ENCODE data around the gene KIAA0930. TPM values are rescaled to one million over a fixed set of nuclear protein-coding genes. Genes with fewer than 3 reads are reported as not detected.
A peak's percentile ranks its signal among the peaks of the same experiment; 100 is the strongest.

Gene KIAA0930
- polyA plus RNA-seq, 2 donors: 21.7 to 29.0 TPM

GRCh38 chr22:45238076-45238956 lies 2.4 kb downstream of the KIAA0930 start:
- H3K4me1 ChIP-seq (ENCODE audit: control insufficient read depth in 2 of 2, insufficient read depth in 2 of 2, low read length in 1 of 2): peaks cover 7 to 23% of the 10 kb centered on the region in 2 donors

GRCh38 chr22:45237065-45237990 lies 3.4 kb downstream of the KIAA0930 start:
- H3K9me3 ChIP-seq (ENCODE audit: control insufficient read depth in 2 of 2, insufficient read depth in 1 of 2, low read depth in 1 of 2, low read length in 1 of 2): no peaks in the 10 kb centered on the region
- H3K4me1 ChIP-seq (ENCODE audit: control insufficient read depth in 2 of 2, insufficient read depth in 2 of 2, low read length in 1 of 2): peaks cover 7 to 23% of the 10 kb centered on the region in 2 donors
- WGBS, 2 donors: 87 to 88% methylated on average over 15 of the region's 15 CpGs
- no peak overlapping the region for H3K4me3 ChIP-seq (ENCODE audit: low read depth in 1 of 2, low read length in 2 of 2)
- peaks cover 0 to 7% of the 10 kb centered on the region in 2 donors for H3K36me3 ChIP-seq (ENCODE audit: control insufficient read depth in 2 of 2, insufficient read depth in 2 of 2, low read length in 1 of 2)
- no peak overlapping the region for H3K27ac ChIP-seq (ENCODE audit: low read depth in 2 of 2, low read length in 1 of 2)
- no peaks in the 10 kb centered on the region for H3K27me3 ChIP-seq (ENCODE audit: control insufficient read depth in 1 of 2, insufficient read depth in 2 of 2, low read length in 2 of 2)

More at GRCh38 chr22:45238076-45238956, 2.4 kb downstream of the KIAA0930 start:
- Histone ChIP-seq H3K36me3 (ENCODE audit: control insufficient read depth in 2 of 2, insufficient read depth in 2 of 2, low read length in 1 of 2) (peaks cover 0 to 5% of the 10 kb centered on the region in 2 donors), H3K4me3 (ENCODE audit: low read depth in 1 of 2, low read length in 2 of 2) (no peak overlapping the region), H3K27ac (ENCODE audit: low read depth in 2 of 2, low read length in 1 of 2) (no peak overlapping the region), H3K9me3 (ENCODE audit: control insufficient read depth in 2 of 2, insufficient read depth in 1 of 2, low read depth in 1 of 2, low read length in 1 of 2) (no peaks in the 10 kb centered on the region), H3K27me3 (ENCODE audit: control insufficient read depth in 1 of 2, insufficient read depth in 2 of 2, low read length in 2 of 2) (no peaks in the 10 kb centered on the region)
- WGBS, 2 donors: 86 to 88% methylated on average over 17 to 18 of the region's 18 CpGs

GRCh38 chr22:45235851-45236342 lies 4.8 kb downstream of the KIAA0930 start:
- H3K27ac ChIP-seq (ENCODE audit: low read depth in 2 of 2, low read length in 1 of 2): no peak overlapping the region
- WGBS, 2 donors: 72 to 84% methylated on average over 20 of the region's 20 CpGs

GRCh38 chr22:45235101-45235777 lies 5.5 kb downstream of the KIAA0930 start:
- Histone ChIP-seq H3K27me3 (ENCODE audit: control insufficient read depth in 1 of 2, insufficient read depth in 2 of 2, low read length in 2 of 2) (no peaks in the 10 kb centered on the region), H3K4me3 (ENCODE audit: low read depth in 1 of 2, low read length in 2 of 2) (no peak overlapping the region), H3K27ac (ENCODE audit: low read depth in 2 of 2, low read length in 1 of 2) (peak overlapping the region in 1 of 2 donors; percentile 44), H3K4me1 (ENCODE audit: control insufficient read depth in 2 of 2, insufficient read depth in 2 of 2, low read length in 1 of 2) (peaks cover 4 to 21% of the 10 kb centered on the region in 2 donors), H3K9me3 (ENCODE audit: control insufficient read depth in 2 of 2, insufficient read depth in 1 of 2, low read depth in 1 of 2, low read length in 1 of 2) (no peaks in the 10 kb centered on the region), H3K36me3 (ENCODE audit: control insufficient read depth in 2 of 2, insufficient read depth in 2 of 2, low read length in 1 of 2) (peaks cover 0 to 8% of the 10 kb centered on the region in 2 donors)
- WGBS, 2 donors: 75 to 76% methylated on average over 23 of the region's 23 CpGs

More at GRCh38 chr22:45235851-45236342, 4.8 kb downstream of the KIAA0930 start:
- Histone ChIP-seq H3K4me3 (ENCODE audit: low read depth in 1 of 2, low read length in 2 of 2) (no peak overlapping the region), H3K9me3 (ENCODE audit: control insufficient read depth in 2 of 2, insufficient read depth in 1 of 2, low read depth in 1 of 2, low read length in 1 of 2) (no peaks in the 10 kb centered on the region), H3K36me3 (ENCODE audit: control insufficient read depth in 2 of 2, insufficient read depth in 2 of 2, low read length in 1 of 2) (peaks cover 0 to 8% of the 10 kb centered on the region in 2 donors), H3K4me1 (ENCODE audit: control insufficient read depth in 2 of 2, insufficient read depth in 2 of 2, low read length in 1 of 2) (peaks cover 7 to 21% of the 10 kb centered on the region in 2 donors), H3K27me3 (ENCODE audit: control insufficient read depth in 1 of 2, insufficient read depth in 2 of 2, low read length in 2 of 2) (no peaks in the 10 kb centered on the region)

- Histone ChIP-seq H3K4me3 (ENCODE audit: low read depth in 1 of 2, low read length in 2 of 2) (no peak overlapping the region), H3K4me1 (ENCODE audit: control insufficient read depth in 2 of 2, insufficient read depth in 2 of 2, low read length in 1 of 2) (peaks cover 2 to 13% of the 10 kb centered on the region in 2 donors), H3K36me3 (ENCODE audit: control insufficient read depth in 2 of 2, insufficient read depth in 2 of 2, low read length in 1 of 2) (peaks cover 0 to 5% of the 10 kb centered on the region in 2 donors), H3K9me3 (ENCODE audit: control insufficient read depth in 2 of 2, insufficient read depth in 1 of 2, low read depth in 1 of 2, low read length in 1 of 2) (no peaks in the 10 kb centered on the region), H3K27me3 (ENCODE audit: control insufficient read depth in 1 of 2, insufficient read depth in 2 of 2, low read length in 2 of 2) (no peaks in the 10 kb centered on the region), H3K27ac (ENCODE audit: low read depth in 2 of 2, low read length in 1 of 2) (no peak overlapping the region)
- 85 to 89% methylated on average over 10 of the region's 10 CpGs for WGBS, 2 donors
Observed at GRCh38 chr22:45233827-45234226, 6.9 kb downstream of the KIAA0930 start.

- H3K27me3 ChIP-seq (ENCODE audit: control insufficient read depth in 1 of 2, insufficient read depth in 2 of 2, low read length in 2 of 2): no peaks in the 10 kb centered on the region
- peaks cover 0 to 3% of the 10 kb centered on the region in 2 donors for H3K36me3 ChIP-seq (ENCODE audit: control insufficient read depth in 2 of 2, insufficient read depth in 2 of 2, low read length in 1 of 2)
- H3K4me3 ChIP-seq (ENCODE audit: low read depth in 1 of 2, low read length in 2 of 2): no peak overlapping the region
- H3K4me1 ChIP-seq (ENCODE audit: control insufficient read depth in 2 of 2, insufficient read depth in 2 of 2, low read length in 1 of 2): peaks cover 2 to 11% of the 10 kb centered on the region in 2 donors
- no peaks in the 10 kb centered on the region for H3K9me3 ChIP-seq (ENCODE audit: control insufficient read depth in 2 of 2, insufficient read depth in 1 of 2, low read depth in 1 of 2, low read length in 1 of 2)
- H3K27ac ChIP-seq (ENCODE audit: low read depth in 2 of 2, low read length in 1 of 2): no peak overlapping the region
- 83 to 88% methylated on average over 10 of the region's 10 CpGs for WGBS, 2 donors
Observed at GRCh38 chr22:45233386-45233785, 7.3 kb downstream of the KIAA0930 start.

- Histone ChIP-seq H3K27ac (ENCODE audit: low read depth in 2 of 2, low read length in 1 of 2) (no peak overlapping the region), H3K36me3 (ENCODE audit: control insufficient read depth in 2 of 2, insufficient read depth in 2 of 2, low read length in 1 of 2) (peaks cover 0 to 2% of the 10 kb centered on the region in 2 donors), H3K4me1 (ENCODE audit: control insufficient read depth in 2 of 2, insufficient read depth in 2 of 2, low read length in 1 of 2) (peaks cover 2 to 22% of the 10 kb centered on the region in 2 donors), H3K4me3 (ENCODE audit: low read depth in 1 of 2, low read length in 2 of 2) (no peak overlapping the region), H3K9me3 (ENCODE audit: control insufficient read depth in 2 of 2, insufficient read depth in 1 of 2, low read depth in 1 of 2, low read length in 1 of 2) (no peaks in the 10 kb centered on the region), H3K27me3 (ENCODE audit: control insufficient read depth in 1 of 2, insufficient read depth in 2 of 2, low read length in 2 of 2) (no peaks in the 10 kb centered on the region)
- WGBS, 2 donors: 58 to 71% methylated on average over 2 of the region's 2 CpGs
Observed at GRCh38 chr22:45231293-45231692, 9.4 kb downstream of the KIAA0930 start.

- WGBS, 2 donors: 76 to 81% methylated on average over 16 of the region's 16 CpGs
- no peak overlapping the region for H3K4me3 ChIP-seq (ENCODE audit: low read depth in 1 of 2, low read length in 2 of 2)
- H3K27me3 ChIP-seq (ENCODE audit: control insufficient read depth in 1 of 2, insufficient read depth in 2 of 2, low read length in 2 of 2): no peaks in the 10 kb centered on the region
- H3K27ac ChIP-seq (ENCODE audit: low read depth in 2 of 2, low read length in 1 of 2): no peak overlapping the region
- peaks cover 0 to 2% of the 10 kb centered on the region in 2 donors for H3K36me3 ChIP-seq (ENCODE audit: control insufficient read depth in 2 of 2, insufficient read depth in 2 of 2, low read length in 1 of 2)
- H3K9me3 ChIP-seq (ENCODE audit: control insufficient read depth in 2 of 2, insufficient read depth in 1 of 2, low read depth in 1 of 2, low read length in 1 of 2): no peaks in the 10 kb centered on the region
- peaks cover 3 to 30% of the 10 kb centered on the region in 2 donors for H3K4me1 ChIP-seq (ENCODE audit: control insufficient read depth in 2 of 2, insufficient read depth in 2 of 2, low read length in 1 of 2)
Observed at GRCh38 chr22:45230026-45230721, 10.5 kb downstream of the KIAA0930 start.
